GM12878 (cell line): ENCODE measurements around the gene F7.

Source experiments
- GABPA ChIP-seq: IDR thresholded peaks from 2 replicates; pipeline ENCODE4 v1.6.1; 2014; ENCODE audit warnings: antibody characterized with exemption, low read depth, mild to moderate bottlenecking, inconsistent platforms
- SMAD1 ChIP-seq: fragments of 450-650 bp; IDR thresholded peaks from 2 replicates; pipeline ENCODE4 v1.6.1; 2018; ENCODE audit warnings: mild to moderate bottlenecking, low read depth; ENCODE audit not compliant: partially characterized antibody

- no peak for TF ChIP-seq SMAD1
- TF ChIP-seq GABPA: no peak
These were observed 42.8 kb downstream of the F7 start for GRCh38 chr13:113148407-113148806.
